T1000 (cell line): ENCODE results near the gene ERN1.

Source experiments
- DNase-seq: peaks from one replicate; lab custom pipeline; 2025; ENCODE audit warnings: mixed read lengths; lab: John Stamatoyannopoulos, UW

ERN1 gene

DNA sequence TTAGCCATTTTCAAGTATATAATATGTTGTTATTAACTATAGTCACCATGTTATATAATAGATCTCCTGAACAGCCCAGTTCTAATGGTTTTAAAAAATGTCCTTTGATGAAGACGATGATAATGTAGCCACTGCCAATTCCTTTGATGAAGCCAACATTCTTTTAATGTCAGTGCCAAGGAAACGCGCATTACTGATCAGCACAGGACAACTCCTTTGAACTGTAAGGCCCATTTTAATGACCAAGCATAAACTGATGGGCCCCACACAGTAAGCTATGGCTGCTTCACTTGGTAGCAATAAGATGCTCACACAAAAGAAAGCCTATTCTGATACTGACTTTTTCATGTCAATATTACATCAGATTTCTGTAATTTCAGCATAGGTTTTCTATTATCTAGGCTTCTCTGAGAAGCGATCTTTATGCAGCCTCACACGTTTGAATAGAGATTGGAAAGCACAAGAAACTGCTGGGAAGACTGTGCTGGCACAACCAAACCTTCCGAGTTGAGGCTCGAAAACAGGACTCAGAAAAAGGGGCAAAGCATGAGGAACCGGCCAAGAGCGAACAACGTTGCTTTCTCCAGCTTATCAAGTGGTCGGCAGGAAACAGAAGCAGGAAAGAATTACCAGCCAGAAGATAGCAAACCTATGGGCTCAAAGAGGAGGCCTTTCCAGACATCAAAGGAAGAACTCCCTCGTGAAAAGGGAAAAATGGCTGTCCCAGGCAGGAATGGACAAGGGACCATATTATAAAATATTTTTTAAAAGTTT is 19.4 kb downstream of the ERN1 start:
- DNase-seq = no peak

DNA sequence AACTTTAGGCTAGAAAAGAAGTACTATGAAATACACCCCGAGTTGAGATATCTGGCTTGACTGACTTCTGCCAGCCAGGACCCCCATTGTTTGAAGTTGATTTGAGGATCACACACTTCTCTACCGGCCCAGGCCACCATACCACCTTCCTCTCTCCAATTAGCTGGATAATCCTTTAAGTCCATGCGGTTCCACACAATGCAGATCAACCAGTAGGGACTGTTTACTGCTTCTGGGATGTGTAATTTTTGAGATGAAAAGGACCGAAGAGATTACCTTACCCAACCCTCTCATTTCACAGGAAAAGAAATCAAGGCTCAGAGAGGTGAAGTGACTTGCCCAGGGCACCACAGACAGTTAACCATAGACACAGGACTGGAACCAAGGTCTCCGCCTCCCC is 20.5 kb downstream of the ERN1 start:
- no peak for DNase-seq

DNA sequence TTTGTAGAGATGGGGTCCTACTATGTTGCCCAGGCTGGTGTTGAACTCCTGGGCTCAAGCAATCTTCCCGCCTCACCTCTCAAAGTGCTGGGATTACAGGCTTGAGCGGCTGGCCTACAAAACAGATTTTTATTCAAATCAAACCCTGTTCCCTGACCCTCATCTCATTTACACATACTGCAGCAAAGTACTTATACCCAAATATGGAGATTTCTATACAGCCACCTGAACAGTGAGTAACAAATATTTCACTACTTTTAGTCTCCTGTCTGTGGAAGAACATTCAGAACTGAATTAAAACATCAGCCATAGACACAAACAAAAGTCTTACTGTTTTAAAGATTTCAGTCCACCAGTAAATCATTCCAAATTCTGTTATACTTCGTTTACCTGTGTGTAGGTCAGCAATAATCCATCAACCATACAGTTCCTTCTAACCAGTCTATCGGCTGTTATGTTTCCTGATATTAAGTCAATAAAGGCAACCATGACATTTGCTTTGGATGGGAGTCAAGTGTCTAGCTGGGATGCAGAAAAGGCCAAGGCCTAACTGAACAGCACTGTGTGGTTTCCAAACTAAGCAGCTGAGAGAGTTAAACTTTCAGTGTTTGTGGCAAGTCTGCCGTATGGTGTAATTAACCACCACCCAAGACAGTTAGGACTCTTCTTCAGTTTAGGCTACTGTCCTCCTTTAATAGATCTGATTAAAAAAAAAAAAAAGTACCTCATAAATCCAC is 22.3 kb downstream of the ERN1 start:
- no peak for DNase-seq

- DNase-seq = no peak
Measured at GRCh38 chr17:64106918-64107317, 23.0 kb downstream of the ERN1 start.

- peak; percentile 25 for DNase-seq
Measured at GRCh38 chr17:64103391-64104364, 26.3 kb downstream of the ERN1 start.

DNA sequence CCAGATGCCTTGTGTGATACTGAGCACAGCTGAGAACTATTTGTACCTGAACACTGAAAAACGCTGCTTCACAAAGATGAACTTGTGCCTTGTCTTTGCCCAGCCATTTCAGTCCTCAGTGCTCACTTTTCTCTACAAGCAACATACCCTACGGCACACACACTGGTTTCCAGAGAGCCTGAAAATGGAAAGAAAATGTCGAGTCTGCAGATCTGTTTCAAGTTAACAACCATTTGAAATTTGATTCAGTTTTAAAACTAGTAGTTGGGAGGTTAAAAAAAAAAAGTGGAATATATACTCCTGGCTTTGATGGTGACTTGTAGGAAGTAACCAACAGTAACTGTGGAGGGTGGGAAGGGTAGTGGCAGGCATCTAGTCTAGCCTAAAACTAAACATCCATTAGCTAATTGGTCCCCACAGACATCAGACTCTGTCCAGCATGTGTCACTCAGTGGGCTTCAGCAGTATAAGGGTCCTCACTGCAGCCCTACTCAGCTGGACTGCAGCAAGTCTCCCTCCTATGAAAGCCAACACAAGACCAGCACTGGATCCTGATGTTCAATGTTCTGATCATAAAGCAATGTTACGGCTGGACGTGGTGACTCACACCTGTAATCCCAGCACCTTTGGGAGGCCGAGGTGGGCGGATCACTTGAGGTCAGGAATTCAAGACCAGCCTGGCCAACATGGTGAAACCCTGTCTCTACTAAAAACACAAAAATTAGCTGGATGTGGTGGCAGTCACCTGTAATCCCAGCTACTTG is 27.1 kb downstream of the ERN1 start:
- no peak for DNase-seq

- DNase-seq = no peak
Measured at GRCh38 chr17:64099543-64099942, 30.4 kb downstream of the ERN1 start.

- DNase-seq = peak; percentile 17
Measured at GRCh38 chr17:64097196-64097936, 32.6 kb downstream of the ERN1 start.

- no peak for DNase-seq
Measured at GRCh38 chr17:64096037-64096436, 33.9 kb downstream of the ERN1 start.

- no peak for DNase-seq
Measured at GRCh38 chr17:64095144-64095882, 34.6 kb downstream of the ERN1 start.

DNA sequence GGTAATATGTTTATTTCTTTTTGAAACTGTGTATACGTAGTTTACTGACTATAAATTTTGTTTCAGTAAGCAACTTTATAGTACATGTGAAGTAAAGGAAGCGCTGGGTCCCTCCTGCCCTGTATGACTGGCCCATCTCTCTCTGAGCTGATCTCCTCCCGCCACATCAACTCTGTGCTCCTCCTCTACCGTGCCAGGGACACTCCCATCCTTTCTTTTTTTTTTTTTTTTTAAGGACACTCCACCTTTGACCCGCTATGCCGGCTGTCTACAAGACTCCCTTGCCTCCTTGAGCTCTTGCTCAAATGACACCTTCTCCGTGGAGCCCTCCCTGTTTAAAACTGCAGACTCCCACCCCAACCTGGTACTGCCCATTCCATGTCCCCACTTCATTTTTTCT is 35.5 kb downstream of the ERN1 start:
- no peak for DNase-seq

DNA sequence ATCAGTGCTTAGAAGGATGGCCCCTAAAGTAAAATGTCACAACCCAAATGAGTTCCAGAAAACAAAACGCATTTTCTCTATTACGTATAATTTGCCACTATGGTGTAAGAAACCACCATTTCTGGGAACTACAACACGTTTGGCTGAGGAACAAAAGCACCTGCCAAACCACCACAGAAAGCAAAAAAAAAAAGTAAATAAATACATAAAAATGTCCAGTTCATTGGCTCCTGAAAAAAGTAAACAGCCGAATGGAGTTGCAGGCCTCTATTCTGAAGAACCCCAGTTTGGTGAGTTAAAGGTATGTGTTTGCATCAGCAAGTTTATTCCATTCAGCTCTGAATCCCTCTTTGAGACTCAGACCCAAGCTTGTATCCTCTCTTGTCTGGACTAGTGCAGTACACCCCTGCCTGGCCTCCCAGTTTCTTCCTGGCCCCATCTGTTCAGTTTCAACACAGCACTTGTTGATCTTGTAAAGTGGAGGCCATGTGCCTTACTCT is 36.9 kb downstream of the ERN1 start:
- DNase-seq = no peak

GRCh38 chr17:64092113-64092512 is 37.8 kb downstream of the ERN1 start:
- no peak for DNase-seq

GRCh38 chr17:64091571-64091970 is 38.4 kb downstream of the ERN1 start:
- no peak for DNase-seq

- no peak for DNase-seq
Measured at GRCh38 chr17:64091116-64091515, 38.8 kb downstream of the ERN1 start.

DNA sequence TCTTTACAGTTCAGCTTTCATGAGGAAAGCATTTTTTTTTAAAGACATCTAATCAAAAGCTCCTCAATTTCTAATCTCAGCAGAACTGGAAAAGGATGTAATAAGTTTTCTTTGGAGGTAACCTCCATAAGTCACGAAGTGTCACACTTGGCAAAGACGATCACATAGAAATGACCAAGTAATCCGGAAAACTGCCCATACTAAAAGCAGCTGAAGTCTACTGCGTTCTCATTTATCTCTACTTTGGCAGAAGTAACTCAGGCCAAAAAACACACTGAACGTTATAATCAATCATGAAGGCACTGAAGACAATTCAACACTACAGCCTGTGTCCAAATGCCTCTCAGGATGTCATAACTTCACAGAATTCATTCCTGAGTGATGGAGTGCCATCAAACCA is 39.8 kb downstream of the ERN1 start:
- DNase-seq = no peak

DNA sequence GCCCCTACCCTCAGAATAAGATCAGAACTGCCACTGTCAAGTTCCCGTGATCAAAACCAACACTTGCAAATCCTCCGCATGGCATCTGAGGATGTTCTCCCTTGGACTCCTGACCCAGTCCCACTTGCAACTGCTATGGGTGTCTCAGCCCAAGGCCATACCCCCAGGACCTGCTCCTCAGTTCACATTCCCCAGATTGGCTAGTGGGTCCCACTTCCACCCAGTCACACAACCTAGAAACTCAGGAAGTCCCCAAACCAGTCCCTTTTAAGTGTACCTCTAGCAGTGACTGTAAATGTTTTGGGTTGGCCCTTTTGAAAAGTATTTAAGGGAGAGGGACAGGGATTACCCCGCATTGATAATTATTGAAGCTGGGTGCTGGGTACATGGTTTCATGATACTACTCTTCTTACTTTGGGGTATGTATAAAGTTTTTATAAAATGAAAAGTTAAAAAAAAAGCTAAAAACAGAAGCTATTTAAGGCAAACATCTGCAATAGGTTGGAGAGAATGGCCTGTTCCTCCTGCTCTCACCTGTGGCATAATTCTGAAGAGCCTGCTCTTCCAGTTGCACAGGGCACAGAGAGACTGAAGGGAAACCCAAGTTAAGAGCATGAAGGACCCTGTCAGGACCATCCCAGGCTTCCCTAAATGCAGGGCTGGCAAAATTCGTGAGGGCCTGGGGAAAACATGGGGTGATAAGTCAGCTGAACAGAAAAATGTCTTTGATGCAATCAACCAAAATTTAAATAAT is 42.5 kb downstream of the ERN1 start:
- DNase-seq = no peak

DNA sequence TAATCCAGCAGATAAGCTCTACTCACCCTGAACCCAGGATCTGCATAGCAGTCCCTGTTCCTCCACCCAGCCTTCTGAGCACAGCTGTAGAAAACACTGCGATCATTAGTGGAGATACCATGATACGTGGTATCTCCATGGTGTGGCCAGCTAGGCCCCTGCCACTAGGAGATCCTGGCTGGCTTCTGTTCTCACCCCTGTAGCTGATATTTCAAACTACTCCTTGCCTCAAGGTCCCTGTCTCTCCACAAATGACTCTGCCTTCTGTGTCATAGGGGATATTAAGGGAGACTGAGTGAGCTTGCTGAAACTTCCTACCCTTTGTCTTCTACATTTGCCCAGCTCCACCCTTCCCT is 44.3 kb downstream of the ERN1 start:
- DNase-seq = no peak

- no peak for DNase-seq
Measured at GRCh38 chr17:64084940-64085649, 44.8 kb downstream of the ERN1 start.
